Colon (tissue), 2 donors: ENCODE data around the gene TNFRSF13B.

Experiments used
- FAIRE-seq: peaks from 2 replicates; lab custom pipeline; 2012; peaks lifted over from hg19 to GRCh38; lab: Jason Lieb, UNC
- donor health status: control.
- donor health status: control.

Gene TNFRSF13B

DNA sequence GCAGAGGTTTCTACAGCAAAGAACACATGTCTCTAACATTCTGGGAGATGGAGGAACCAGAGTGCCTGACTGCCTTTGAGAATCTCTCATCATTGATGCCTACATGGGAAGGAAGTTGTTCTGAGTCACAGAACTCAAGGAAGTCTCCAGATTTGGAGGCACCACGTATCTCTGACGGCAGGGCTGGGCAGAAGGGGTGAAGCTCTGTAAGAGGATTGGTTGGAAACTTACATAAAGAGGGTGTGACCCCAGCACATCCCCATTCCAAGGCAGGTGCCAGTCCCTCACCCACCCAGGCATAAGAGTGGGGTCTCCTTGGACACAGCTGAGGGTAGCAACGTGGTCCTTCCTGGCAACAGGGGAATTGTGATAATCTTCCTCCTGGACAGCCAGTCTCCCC, 17.4 kb downstream of the TNFRSF13B start:
- FAIRE-seq: no peak

DNA sequence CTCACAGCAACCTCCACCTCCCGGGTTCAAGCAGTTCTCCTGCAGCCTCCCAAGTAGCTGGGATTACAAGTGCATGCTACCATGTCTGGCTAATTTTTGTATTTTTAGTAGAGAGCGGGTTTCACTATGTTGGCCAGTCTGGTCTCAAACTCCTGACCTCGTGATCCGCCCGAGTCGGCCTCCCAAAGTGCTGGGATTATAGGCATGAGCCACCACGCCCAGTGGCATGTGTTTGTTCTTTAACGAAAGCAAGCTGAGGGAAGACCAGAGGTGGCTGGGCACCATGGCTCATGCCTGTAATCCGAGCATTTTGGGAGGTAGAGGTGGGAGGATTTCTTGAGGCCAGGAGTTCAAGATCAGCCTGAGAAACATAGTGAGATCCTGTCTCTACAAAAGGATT, 18.1 kb downstream of the TNFRSF13B start:
- no peak for FAIRE-seq

DNA sequence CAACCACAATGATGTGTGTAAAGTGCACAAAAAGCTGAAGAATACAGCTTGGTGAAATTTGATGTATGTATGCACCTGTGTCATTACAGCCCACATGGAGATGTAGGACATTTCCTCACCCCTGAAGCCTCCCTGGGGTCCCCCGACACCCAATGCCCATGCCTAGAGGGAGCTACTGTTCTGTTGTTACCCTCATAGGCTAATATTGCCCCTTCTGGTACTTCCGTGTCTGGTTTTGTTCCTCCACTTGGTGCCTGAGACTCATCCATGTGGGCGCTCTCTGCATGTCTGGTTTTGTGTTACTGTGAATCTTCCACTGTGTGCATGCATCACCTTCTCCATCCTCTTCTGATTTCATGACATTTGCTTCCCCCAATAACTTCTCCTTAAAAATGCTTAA, 18.6 kb downstream of the TNFRSF13B start:
- FAIRE-seq: no peak

DNA sequence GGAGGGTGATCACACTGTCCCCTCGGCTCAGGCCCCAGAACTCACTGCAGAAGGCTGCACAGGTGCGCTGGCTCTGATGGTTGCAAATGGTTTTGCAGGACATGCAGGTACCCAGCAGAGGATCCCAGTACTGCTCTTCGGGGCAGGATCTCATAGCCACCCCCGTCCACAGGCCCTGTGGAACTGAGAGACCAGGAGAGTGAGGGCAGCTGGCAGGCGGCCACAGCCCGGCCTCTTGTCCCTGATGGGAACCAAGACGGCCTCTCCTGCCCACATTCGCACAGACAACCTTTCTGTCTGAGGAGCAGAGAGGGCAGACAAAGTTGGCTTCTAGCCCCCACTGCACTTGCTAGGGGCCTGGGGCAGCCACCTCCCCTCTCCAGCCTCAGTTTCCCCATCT, 19.5 kb downstream of the TNFRSF13B start:
- no peak for FAIRE-seq

DNA sequence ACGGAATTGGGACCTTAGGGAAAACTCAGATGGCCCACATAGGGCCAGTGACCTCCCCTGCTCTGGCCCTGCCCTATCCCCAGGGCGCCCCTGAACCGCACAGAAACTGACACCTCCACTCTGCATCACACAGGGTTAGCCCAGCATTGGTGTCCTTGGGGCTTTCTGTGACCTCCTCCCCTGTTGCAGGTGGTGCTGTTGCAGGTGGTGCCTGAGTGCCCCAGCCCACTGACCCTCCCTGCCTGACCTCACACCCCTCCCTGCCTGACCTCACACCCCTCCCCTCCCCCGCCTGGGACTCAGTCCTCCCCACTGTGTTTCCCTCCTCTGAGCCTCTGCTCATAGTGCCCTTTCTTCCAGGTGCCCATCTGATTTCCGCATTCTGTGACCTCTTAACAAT, 21.4 kb downstream of the TNFRSF13B start:
- no peak for FAIRE-seq

DNA sequence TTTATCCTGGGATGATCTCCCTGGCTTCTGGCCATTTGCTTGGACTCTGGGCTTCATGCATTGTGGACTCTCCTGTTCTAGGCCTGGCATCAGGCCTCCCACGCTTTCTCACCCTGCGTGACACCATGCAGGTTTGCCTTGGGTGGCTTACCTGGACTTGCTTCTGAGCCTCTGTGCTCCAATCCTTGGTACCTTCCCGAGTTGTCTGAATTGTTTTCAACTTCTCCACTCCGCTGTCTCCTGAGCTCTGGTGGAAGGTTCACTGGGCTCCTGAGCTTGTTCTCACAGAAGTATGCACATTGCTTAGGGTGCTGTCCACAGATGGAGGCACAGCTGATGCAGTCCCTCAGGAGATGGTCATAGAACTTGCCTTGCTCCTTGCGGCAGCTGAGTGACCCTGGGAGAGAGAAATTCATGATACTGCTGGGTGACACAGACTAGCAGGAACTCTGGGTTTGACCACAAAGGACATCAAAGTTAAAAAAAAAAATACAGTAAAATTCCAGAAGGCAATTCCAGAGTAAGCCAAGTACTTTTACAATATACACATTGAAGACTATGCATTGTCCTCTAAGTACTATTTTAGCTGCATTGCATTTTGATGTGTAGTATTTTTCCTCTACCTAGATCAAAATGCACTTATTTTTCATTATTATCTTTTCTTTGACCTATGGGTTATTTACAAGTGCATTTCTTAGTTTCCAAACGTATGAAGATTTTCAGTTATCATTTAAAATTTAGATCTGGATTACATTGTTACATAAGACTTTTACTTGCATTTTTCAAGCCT, 23.1 kb downstream of the TNFRSF13B start:
- no peak for FAIRE-seq

DNA sequence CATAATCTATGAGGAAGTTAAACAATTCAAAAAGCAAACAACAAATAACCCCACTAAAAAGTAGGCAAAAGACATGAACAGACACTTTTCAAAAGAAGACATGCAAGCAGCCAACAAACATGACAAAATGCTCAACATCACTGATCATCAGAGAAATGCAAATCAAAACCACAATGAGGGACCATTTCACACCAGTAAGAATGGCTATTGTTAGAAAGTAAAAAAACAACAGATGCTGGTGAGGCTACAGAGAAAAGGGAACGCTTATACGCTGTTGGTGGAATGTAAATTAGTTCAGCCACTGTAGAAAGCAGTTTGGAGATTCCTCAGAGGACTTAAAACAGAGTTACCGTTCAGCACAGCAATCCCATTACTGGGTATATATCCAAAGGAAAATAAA, 24.4 kb downstream of the TNFRSF13B start:
- no peak for FAIRE-seq

DNA sequence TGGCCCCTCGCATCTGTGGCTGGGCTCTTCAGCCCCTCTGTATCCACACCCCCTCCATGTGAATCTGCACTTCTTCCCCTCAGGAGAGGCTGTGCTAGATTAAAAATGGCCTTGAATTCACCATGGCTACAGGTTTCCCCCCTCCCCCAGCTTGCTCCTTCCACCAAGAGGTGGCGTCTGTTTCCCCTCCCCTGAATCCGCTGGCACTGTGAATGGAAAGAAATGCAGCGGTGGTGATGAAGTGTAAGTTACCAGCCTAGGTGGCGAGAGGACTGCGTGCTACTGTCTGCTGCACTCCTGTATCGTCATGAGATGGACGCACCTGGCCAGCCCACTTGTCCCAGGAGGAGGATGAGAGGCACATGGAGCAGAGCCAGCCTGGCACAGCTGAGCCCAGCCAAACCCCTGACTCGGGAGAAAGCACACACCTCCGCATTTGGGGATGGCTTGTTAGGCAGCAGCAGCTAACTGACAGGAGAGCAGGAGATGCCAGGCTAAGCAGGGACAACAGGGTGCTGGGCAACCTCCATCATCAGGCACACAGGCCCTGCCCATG, 26.2 kb downstream of the TNFRSF13B start:
- FAIRE-seq: no peak

DNA sequence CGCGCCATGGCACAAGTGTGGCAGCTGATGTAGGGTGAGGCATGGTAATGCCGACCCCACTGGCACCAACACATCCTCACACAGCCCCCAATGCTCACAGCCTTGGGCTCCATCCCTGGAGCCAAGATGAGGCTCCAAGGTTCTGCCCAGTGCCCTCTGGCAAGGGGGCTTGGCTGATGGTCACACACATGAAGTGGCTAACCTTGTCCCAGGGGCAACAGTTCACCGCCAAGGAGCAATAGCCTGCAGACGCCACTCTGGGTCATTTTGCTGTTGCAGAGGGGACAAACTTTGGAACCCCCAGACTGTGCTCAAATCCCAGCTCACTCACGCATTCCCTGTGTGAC, 26.8 kb downstream of the TNFRSF13B start:
- no peak for FAIRE-seq

DNA sequence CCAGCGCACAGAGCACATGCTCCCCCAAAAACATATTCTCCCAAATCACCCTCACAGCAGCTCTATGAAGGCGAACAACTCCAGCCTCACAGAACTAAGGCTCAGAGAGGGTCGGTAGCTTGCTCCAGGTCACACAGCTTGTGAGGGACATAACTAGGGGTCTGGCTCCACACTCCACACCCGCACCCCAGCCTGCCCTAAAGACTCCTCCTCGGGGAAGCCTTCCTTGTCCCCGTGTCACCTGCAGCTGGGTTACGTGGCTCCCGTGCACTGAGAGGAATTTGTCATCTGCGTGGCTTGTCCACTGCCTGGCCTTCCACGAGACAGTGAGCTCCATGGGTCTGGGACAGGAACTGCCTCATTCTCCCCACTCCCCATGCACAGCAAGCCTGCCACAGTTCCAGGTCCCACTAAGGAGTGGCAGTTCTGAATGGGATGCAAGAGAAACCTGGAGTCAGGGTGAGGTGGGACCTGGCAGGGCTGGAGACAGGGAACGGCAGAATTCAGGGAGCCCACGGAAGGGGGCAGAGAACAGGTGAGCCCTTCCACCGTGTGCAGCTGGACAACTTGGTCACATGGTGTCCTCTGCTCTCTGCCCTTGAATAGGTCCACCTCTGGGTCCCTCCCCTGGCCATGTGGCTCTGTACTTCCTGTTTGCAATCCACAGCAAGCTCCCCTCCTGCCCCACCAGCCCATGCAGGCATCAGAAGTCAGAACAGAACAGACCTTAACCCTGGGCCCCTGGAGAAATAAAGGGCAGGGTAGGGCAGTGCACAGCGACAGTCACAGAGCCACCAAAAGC, 27.4 kb downstream of the TNFRSF13B start:
- FAIRE-seq: no peak

DNA sequence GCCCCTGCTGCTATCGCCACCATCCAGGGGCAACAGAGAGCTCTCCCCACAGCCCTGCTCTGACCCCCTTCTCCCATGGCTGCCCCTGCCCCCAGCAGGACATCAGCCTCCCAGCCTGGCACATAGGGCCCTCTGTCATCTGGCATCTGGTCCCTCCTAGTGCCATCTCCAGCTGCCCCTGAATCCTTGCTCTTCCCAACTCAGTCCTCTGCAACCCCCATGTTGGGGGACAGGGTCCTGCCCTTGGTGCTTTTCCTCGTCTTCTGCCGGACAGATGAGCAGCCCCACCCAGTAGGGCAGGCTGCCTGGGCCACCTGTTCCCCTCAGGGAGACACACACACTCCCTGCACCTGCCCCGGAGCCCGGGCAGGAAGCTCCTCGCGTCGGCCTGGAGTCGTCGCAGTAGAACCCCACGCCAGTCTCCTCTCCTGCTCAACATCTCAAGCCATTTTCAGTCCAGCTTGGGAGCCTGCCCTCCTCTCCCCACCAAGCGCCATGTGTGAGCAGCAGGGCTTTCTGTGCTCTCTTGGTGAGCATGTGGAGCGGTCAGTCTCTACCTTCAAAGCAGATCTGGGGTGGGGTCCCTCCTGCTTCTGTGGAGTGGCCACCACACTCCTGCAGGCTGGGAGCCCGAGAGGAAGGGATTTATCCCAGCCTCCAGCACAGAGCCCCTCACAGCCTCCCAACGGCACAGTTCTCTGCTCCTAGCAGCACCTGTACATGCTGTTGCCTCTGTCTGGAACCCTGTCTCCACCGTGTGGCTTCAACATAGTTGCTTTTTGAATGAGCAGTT, 28.2 kb downstream of the TNFRSF13B start:
- no peak for FAIRE-seq

DNA sequence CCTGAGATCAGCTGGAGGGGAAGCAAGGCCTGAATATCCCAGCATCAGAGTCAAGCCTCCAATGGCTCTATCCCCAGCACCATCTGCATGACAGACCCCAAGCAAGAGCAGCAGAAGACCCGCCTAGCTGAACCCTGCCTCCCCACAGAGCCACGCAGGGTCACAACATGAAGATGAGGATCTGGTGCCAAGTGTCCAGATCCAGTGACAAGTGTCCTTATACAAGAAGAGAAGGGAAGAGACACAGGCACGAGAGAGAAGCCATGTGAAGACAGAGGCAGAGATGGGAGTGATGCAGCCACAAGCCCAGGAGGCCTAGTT, 28.9 kb downstream of the TNFRSF13B start:
- no peak for FAIRE-seq

DNA sequence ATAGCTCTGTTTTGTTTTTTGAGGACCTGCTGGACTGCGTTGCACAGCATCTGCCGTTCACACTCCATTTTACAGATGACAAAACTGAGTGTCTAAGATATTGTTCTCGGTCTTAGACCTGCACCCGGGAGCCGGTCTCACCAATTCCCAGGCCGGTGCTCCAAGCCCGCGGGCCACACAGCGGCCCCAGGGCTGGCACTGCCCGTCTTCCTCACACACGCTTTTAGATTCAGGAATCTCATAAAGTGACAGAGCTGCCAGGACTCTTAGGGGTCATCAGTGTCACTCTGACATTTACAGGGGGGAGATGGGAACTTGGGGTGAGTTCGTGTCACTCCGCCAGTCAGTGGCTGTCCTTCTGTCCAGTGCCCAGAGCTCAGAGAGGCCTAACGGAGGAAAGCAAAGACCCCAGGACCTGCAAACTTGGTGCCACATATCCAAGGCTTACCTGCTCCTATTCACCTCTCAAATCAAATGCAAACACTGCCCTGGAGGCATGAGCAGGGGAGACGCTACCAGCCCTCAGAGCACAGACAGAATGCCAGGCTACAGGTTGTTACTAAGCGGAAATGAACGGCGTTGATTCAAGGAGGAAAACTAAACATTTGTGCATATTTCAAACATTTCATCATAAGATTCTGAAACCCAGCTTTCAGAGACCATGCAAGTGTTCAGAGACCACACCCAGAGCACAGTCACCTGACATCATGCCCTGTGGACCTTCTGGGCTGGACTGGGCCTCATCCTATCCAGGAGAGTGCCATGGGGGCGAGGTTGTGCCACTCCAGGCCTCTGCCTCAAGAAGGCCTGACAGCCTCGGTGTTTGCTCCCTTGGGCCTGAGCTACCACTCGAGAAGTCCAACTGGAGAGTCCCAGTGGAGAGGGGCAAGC, 29.5 kb downstream of the TNFRSF13B start:
- FAIRE-seq: no peak

DNA sequence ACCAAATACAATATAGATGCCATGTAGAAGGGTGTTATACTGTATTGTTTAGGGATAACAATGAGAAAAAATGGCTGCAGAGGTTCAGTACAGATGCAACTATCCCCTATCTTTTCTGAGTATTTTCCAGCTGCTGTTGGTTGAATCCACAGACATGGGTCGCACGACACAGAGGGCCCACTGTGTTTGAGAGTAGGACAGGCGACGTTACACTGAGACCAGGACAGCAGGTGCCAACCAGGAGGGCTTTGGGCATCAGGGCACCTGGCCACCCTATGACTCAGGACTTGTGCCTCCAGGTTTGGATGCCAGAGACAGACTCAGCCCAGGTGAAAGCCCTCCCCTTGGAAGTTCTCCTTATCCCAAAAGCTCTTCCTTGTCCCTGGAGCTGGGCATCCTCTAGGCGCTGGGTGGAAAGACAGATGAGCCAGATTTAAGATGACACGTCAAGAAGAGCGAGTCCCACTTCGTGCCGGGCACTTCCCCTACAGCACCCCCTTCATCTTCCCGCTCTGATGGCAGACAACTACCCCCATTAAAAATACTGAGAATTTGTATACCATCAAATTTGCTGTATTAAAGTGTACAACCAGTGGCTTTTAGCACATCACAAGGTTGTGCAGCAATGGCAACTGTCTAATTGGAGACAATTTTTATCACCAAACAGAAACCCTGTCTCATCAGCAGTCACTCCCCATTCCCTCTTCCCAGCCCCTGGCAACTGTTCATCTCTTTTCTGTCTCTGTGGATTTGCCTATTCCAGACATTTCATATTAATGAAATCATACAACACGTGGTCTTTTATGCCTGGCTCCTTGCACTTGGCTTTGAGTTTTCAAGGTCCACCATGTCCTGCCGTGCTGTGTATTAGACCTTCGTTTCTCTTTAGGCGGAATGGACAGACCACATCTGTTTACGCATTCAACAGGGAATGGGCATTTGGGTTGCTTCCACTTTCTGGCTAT, 30.6 kb downstream of the TNFRSF13B start:
- FAIRE-seq: no peak

DNA sequence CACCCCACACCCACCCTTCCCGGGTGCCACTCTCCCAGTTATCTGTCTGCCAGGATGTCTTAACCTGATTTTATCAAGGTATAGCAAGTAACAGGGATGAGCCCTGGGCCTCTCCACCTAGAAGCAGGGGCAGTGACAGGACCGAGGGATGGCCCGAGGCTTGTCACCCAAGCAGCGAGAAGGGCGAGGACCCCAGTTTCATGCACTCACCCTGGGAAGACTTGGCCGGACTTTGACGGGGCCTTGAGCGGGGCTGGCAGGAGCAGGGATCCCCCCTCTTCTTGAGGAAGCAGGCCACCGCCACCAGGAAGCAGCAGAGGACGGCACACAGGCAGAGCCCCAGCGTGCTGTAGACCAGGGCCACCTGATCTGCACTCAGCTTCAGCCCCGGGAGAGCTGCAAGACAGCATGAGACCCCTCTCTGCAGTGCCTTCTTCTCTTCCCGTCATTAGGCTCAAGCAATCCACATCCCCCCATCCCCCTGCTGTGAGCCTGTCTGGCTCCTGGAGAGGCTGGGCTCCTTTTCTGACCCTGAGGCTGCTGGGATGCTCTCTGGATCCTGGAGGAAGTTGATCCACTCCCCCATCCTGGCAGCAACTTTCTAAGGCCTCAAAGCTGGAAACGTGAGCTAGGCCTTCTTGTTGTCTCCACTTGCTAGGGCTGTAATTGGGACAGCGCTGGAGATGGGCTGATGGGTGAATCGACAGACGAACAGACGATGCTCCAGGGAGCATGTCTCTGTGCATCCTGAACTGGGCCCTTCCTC, 31.6 kb downstream of the TNFRSF13B start:
- FAIRE-seq: no peak

DNA sequence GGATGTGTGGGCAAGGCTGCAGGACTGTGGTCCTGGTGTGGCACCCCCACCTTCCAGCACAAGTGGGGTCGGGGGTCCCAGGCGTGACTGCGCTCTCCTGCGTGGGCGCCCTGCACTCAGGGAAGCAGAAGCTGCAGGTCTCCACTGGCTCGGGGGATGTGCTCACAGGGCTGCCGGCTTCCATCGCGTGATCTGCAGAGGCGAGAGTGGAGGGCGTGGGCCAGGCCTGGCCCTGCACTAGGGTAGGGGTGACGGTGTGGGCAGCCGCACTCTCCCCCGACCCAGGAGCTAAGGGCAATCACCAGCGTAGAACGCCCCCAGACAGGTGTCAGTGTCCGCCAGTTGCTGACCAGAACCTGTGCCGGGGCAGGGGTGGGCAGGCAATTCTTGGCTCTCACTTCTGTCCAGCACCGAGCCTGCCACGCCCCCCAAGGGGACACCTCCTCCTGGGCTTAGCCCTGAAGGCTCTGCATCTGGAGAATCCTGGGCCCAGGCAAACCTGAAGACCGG, 32.3 kb downstream of the TNFRSF13B start:
- FAIRE-seq: no peak

DNA sequence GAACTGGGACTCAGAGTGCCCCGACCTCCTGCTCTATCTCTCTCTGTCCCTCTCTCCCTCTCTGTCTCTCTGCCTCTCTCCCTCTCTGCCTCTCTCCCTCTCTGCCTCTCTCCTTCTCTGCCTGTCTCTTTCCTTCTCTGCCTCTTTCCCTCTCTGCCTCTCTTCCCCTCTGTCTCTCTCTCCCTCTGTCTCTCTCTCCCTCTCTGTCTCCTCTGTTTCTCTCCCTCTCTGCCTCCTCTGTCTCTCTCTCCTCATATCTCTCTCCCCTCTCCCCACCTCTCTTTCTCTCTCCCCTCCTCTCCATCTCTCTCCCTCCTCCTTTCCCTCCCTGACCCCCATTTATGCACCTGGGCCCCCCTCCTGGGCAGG, 32.7 kb downstream of the TNFRSF13B start:
- no peak for FAIRE-seq

DNA sequence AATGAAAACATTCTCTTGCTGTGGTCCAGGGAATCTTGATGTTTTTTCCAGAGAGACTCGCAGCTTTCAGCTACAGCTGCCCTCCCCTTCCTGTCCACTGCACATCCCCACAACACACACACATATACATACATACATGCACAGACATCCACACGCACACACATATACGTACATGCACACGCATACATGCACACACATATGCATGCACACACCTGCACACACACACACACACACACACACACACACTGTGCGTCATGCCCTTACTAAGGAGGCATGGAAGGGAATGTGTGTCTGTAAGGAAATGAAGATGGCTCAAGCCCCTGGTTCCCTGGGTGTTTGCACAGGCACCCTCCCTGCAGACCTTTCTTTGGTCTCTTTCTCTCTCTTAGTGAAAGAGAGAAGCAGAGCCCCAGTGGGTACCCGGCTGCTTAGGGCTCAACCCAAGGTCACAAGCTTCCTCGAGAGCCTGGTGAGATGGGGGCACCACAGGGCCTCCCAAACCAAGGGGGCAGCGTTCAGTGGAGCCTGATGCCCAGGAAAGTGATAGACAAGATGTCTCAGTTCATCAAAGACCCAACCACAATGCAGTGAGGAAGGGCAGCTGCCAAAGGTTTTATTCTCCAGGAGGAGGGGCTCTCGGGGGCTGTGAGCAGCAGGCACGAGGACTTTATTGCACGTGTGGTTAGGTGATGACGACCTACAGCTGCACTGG, 33.3 kb downstream of the TNFRSF13B start:
- no peak for FAIRE-seq

DNA sequence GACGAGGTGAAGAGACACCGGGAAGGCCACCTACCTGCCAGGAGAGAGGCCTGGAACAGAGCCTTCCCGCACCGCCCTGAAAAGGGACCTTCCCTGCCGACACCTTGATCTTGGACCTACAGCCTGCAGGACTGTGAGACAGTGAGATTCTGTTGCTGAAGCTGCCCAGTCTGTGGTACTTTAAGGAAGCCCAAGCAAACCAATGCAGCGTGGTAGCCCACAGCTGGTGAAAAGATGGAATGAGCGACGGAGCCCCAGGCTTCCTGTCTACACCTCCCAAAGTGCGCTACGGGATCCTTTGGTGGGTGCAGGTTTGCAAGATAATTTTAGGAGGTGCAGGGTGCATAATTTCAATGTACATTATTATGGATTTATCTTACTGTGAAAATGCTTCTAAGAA, 33.9 kb downstream of the TNFRSF13B start:
- no peak for FAIRE-seq
